ENCODE results near the gene RGS16. TPM values are rescaled to one million over a fixed set of nuclear protein-coding genes. Genes with fewer than 3 reads are reported as not detected.

Gene RGS16
- total RNA-seq, 1 donor from 2014 or later, result 8.1 TPM

- H3K27me3 ChIP-seq, result no peaks in the 10 kb centered on the region
- intact Hi-C loops (cut with DNase I), result no loop called here
- H3K27ac ChIP-seq, result no peak overlapping the region
- no peak overlapping the region for H3K4me3 ChIP-seq
- DNase-seq (ENCODE audit: low spot score in 2 of 2), result no peak
- H3K4me1 ChIP-seq, result no peaks in the 10 kb centered on the region
- no peaks in the 10 kb centered on the region for H3K36me3 ChIP-seq
- H3K9me3 ChIP-seq, result no peaks in the 10 kb centered on the region
- no peak for TF ChIP-seq CTCF (IDR thresholded peaks at IDR 0.05)
Observed at GRCh38 chr1:182565537-182565936, 38.7 kb downstream of the RGS16 start.

- Histone ChIP-seq H3K9me3 (no peaks in the 10 kb centered on the region), H3K36me3 (no peaks in the 10 kb centered on the region), H3K27me3 (no peaks in the 10 kb centered on the region), H3K4me3 (no peak overlapping the region), H3K4me1 (no peaks in the 10 kb centered on the region), H3K27ac (no peak overlapping the region)
- DNase-seq (ENCODE audit: low spot score in 2 of 2), result no peak
- no peak for TF ChIP-seq CTCF (IDR thresholded peaks at IDR 0.05)
- intact Hi-C loops (cut with DNase I), result no loop called here
Observed at GRCh38 chr1:182564406-182565004, 39.7 kb downstream of the RGS16 start.

GRCh38 chr1:182563095-182563494, 41.1 kb downstream of the RGS16 start:
- TF ChIP-seq CTCF (IDR thresholded peaks at IDR 0.05), result no peak
- intact Hi-C loops (cut with DNase I), result no loop called here

GRCh38 chr1:182561456-182561855, 42.7 kb downstream of the RGS16 start:
- H3K9me3 ChIP-seq, result no peaks in the 10 kb centered on the region
- H3K27ac ChIP-seq, result no peak overlapping the region
- no peak overlapping the region for H3K4me3 ChIP-seq
- no peaks in the 10 kb centered on the region for H3K27me3 ChIP-seq
- intact Hi-C loops (cut with DNase I), result no loop called here
- no peaks in the 10 kb centered on the region for H3K36me3 ChIP-seq
- TF ChIP-seq CTCF (IDR thresholded peaks at IDR 0.05), result no peak
- no peaks in the 10 kb centered on the region for H3K4me1 ChIP-seq
- no peak for DNase-seq (ENCODE audit: low spot score in 2 of 2)

More at GRCh38 chr1:182563095-182563494, 41.1 kb downstream of the RGS16 start:
- Histone ChIP-seq H3K36me3 (no peaks in the 10 kb centered on the region), H3K27ac (no peak overlapping the region), H3K9me3 (no peaks in the 10 kb centered on the region), H3K4me3 (no peak overlapping the region), H3K27me3 (no peaks in the 10 kb centered on the region), H3K4me1 (no peaks in the 10 kb centered on the region)
- DNase-seq (ENCODE audit: low spot score in 2 of 2), result no peak

- intact Hi-C loops (cut with DNase I), result no loop called here
- Histone ChIP-seq H3K4me3 (no peak overlapping the region), H3K27ac (no peak overlapping the region), H3K4me1 (no peaks in the 10 kb centered on the region), H3K9me3 (no peaks in the 10 kb centered on the region), H3K36me3 (no peaks in the 10 kb centered on the region), H3K27me3 (no peaks in the 10 kb centered on the region)
- TF ChIP-seq CTCF (IDR thresholded peaks at IDR 0.05), result no peak
- no peak for DNase-seq (ENCODE audit: low spot score in 2 of 2)
Observed at GRCh38 chr1:182560392-182560984, 43.7 kb downstream of the RGS16 start.
